HUES48 (cell line): ENCODE data around the gene CBR4.
"Not testable (repeated sequence)": the region's sequence is repeated elsewhere in the genome, so short reads cannot be mapped to it uniquely, and the experiment has no call there.

Experiments
- H3K27ac ChIP-seq: one replicate; pipeline ENCODE4 v1.7.0; 2013; ENCODE audit warnings: low read depth, low read length, inconsistent platforms
- H3K27me3 ChIP-seq: 2 replicates; pipeline ENCODE4 v1.6.1; 2013; ENCODE audit warnings: mild to moderate bottlenecking, low read length; ENCODE audit not compliant: control insufficient read depth, insufficient read depth
- H3K36me3 ChIP-seq: 2 replicates; pipeline ENCODE4 v1.6.1; 2013; ENCODE audit warnings: low read length; ENCODE audit not compliant: control insufficient read depth, insufficient read depth
- H3K4me1 ChIP-seq: 2 replicates; pipeline ENCODE4 v1.6.1; 2013; ENCODE audit warnings: mild to moderate bottlenecking, low read length; ENCODE audit not compliant: control insufficient read depth, insufficient read depth
- H3K4me3 ChIP-seq: 2 replicates; pipeline ENCODE4 v1.5.1; 2013; ENCODE audit warnings: mild to moderate bottlenecking, low read depth, low read length
- H3K9ac ChIP-seq: 2 replicates; pipeline ENCODE4 v1.6.1; 2013; ENCODE audit warnings: mild to moderate bottlenecking, low read depth, low read length, moderate library complexity
- H3K9me3 ChIP-seq: 2 replicates; pipeline ENCODE4 v1.6.1; 2013; ENCODE audit warnings: low read length; ENCODE audit not compliant: control insufficient read depth, insufficient read depth

CBR4 gene

DNA sequence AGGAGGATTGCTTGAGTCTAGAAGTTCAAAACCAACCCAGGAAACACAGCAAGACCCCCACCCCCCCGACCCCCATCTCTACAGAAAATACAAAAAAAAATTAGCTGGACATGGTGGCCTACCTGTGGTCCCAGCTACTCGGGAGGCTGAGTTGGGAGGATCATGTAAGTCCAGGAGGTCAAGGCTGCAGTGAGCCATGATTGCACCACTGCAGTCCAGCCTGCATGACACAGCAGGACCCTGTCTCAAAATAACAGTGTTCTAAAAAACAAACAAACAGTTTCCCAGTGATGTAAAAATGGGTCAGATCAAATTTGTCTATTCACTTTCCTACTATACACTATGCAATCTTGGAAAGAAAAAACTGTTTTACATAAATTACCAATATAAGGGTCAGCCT is 2.0 kb upstream of the CBR4 start:
- H3K4me1 ChIP-seq, result peaks cover 21% of the 10 kb centered on the region
- no peaks in the 10 kb centered on the region for H3K9me3 ChIP-seq
- no peak overlapping the region for H3K4me3 ChIP-seq
- no peak overlapping the region for H3K9ac ChIP-seq
- no peaks in the 10 kb centered on the region for H3K27me3 ChIP-seq
- H3K36me3 ChIP-seq, result no peaks in the 10 kb centered on the region
- no peak overlapping the region for H3K27ac ChIP-seq

DNA sequence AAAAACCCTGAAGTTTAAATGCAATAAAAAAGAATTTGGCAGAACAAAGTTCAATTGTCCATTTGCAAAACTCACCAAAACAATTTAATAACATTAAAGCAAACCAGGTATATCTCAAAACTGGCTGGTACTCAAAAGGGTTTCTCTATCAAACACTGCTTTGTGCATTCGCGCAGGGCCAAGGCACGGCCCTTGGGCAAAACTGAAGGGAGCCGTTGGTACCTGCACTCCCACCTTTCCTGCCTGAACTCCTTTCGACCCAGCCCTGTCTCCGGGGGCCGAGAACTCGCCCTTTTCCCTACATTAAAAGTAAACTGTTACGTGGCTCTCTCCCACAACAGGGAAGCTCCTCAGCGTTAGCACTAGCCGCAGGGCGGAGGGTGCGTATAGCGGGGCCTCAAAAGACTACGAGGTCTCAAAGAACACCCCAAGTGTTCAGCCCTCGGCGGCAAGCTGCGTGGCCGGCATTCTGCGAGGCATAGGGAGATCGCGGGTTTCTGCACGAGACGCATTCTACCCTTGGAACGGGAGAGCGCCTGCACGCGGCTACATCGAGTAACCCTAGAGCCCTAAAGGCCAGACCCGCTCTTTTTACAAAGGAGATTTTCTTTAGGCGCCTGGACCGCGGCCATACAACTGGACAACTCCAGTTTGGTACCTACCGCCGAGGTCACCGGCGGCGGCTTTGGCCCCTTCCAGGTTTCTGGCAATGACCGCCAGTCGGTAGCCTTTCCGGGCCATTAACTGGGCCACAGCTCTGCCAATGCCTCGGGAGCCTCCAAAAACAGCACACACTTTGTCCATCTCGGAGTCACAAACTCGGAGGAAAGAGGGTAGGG is 550 bp downstream of the CBR4 start:
- H3K27me3 ChIP-seq, result no peaks in the 10 kb centered on the region
- peak overlapping the region; percentile 94 for H3K4me3 ChIP-seq
- peak overlapping the region; percentile 93 for H3K9ac ChIP-seq
- H3K36me3 ChIP-seq, result peaks cover 23% of the 10 kb centered on the region
- H3K9me3 ChIP-seq, result no peaks in the 10 kb centered on the region
- peak overlapping the region; percentile 94 for H3K27ac ChIP-seq
- peaks cover 17% of the 10 kb centered on the region for H3K4me1 ChIP-seq

DNA sequence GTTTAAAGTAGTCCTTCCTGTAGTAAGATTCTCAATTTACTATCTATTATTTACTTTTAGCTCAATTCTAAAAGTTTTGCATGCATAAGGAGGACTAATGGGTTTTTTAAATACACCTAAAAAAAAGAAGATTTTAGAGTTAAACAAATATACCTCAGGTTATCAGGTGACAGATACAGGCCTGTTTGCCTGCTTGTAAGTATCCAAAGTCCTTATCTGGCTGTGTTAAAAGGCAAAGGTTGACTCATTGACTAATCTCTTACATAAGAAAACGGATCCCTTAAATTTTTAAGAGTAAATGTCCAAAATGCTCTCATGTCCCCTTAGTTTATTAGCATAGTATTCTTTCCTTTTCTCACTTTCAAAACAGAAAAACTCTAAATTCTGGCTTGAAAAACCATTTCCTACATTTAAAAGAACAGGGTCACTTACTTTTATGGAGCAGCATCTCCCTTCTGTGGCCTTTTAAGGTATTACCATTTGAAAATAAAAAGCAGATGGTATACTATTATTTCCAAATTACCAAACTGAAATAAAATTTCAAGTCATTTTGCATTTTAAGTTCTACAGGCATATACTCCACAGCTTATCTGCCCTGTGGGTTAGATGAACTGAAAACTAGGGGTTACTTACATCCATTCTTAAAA is 4.5 kb downstream of the CBR4 start:
- H3K36me3 ChIP-seq, result peaks cover 59% of the 10 kb centered on the region
- H3K4me1 ChIP-seq, result peaks cover 17% of the 10 kb centered on the region
- H3K27me3 ChIP-seq, result no peaks in the 10 kb centered on the region
- no peaks in the 10 kb centered on the region for H3K9me3 ChIP-seq
- no peak overlapping the region for H3K4me3 ChIP-seq
- H3K9ac ChIP-seq, result no peak overlapping the region
- no peak overlapping the region for H3K27ac ChIP-seq

DNA sequence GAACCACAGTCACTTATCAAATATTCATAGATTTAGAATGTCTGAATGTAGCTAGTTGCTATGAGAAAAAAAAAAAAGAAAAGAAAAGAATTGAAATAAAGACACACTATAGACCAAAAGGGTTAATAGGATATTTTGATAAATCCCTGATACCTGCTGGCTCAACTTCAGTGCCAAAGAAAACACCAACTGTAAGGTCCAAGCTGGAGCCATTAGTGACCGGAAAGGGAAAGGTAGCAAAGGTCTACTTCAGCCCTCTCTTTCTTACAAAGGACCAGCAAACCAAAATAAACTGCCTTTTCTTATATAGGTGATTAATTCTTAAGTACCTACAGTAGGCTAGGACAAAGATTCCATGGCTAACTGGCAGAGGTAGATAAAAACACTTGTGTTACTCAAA is 9.7 kb downstream of the CBR4 start:
- Histone ChIP-seq H3K9ac (no peak overlapping the region), H3K27me3 (no peaks in the 10 kb centered on the region), H3K27ac (no peak overlapping the region), H3K4me1 (no peaks in the 10 kb centered on the region), H3K9me3 (no peaks in the 10 kb centered on the region), H3K4me3 (no peak overlapping the region), H3K36me3 (peaks cover 94% of the 10 kb centered on the region)

DNA sequence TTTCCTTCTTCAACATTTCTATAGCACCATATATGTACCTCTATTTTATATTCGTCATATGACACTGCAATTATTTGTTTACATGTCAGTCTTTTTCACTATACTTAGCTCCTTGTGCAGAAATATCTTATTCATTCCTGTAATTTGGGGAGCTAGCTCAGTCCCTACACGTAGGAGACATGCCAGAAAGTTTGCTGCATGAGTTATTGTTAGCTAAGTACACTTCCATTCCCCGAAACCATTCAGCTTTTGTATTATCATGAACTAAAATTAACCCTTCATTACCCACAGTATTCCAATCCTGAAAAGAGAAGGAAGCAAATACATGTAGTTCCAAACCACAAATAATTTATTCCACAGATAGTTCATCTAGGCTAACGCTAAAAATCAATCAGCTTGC is 10.2 kb downstream of the CBR4 start:
- H3K27ac ChIP-seq, result no peak overlapping the region
- peaks cover 94% of the 10 kb centered on the region for H3K36me3 ChIP-seq
- no peak overlapping the region for H3K9ac ChIP-seq
- no peak overlapping the region for H3K4me3 ChIP-seq
- no peaks in the 10 kb centered on the region for H3K9me3 ChIP-seq
- no peaks in the 10 kb centered on the region for H3K27me3 ChIP-seq
- H3K4me1 ChIP-seq, result no peaks in the 10 kb centered on the region

DNA sequence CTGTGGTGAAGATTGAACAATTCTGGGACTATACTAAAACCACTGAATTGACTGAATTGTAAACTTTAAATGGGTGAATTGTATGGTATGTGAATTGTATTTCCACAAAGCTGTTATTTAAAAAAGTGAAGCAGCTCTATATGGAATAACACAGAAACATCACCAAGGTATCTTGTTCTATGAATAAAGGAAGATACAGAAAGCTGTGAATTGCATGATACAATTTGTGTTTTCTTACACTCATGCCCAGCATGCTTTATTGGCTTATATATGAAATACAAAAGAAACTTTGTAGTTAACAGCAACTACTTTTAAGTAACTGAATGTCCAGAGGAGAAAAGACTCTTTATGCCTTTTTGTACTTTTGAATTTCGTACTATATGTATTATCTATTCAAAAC is 11.5 kb downstream of the CBR4 start:
- Histone ChIP-seq H3K36me3 (peaks cover 86% of the 10 kb centered on the region), H3K27ac (no peak overlapping the region), H3K9ac (no peak overlapping the region)

DNA sequence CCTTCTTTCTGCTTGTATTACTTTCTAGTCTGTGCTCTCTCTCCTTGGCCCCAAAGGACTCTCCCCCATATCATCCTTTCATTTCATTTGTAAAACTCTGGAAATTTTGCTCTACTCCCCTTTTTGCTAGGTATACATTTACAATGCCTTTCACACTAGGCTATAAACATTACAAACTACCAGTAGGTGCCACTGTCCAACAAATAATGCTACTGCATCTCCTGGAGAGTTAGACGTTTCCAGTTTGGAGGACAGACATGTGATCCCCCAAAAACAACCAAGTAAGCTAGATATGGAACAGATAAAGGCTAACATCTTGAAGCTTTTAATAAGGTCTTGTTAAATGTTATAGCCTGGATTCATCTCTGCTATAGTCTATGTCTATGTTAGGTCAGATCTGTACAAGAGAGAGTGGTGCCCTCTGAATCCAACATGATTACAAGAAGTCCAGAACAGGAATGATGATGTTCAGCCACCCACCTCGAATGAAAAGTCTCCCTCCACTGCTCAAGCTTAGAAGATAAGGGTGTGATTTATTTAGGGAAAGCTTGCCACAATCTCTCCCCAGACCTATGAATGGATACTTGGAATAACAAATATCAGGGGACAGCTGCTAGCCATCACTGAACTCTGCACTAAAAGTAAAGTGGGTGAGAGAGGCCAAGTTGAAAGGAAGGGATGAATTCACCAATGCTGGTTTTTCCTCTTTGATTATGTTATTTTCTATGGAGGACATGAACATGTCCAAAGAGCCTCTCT is 14.3 kb downstream of the CBR4 start:
- Histone ChIP-seq H3K9ac (no peak overlapping the region), H3K27me3 (no peaks in the 10 kb centered on the region), H3K36me3 (peaks cover 78% of the 10 kb centered on the region), H3K4me3 (no peak overlapping the region), H3K4me1 (no peaks in the 10 kb centered on the region), H3K27ac (no peak overlapping the region), H3K9me3 (no peaks in the 10 kb centered on the region)

More for the DNA sequence above, 11.5 kb downstream of the CBR4 start:
- H3K4me1 ChIP-seq, result no peaks in the 10 kb centered on the region
- H3K4me3 ChIP-seq, result no peak overlapping the region
- H3K27me3 ChIP-seq, result no peaks in the 10 kb centered on the region
- no peaks in the 10 kb centered on the region for H3K9me3 ChIP-seq

- Histone ChIP-seq H3K4me3 (no peak overlapping the region), H3K27me3 (no peaks in the 10 kb centered on the region), H3K27ac (no peak overlapping the region), H3K4me1 (no peaks in the 10 kb centered on the region), H3K9ac (no peak overlapping the region), H3K36me3 (peaks cover 77% of the 10 kb centered on the region), H3K9me3 (no peaks in the 10 kb centered on the region)
Measured at GRCh38 chr4:168994958-168995357, 15.1 kb downstream of the CBR4 start.

DNA sequence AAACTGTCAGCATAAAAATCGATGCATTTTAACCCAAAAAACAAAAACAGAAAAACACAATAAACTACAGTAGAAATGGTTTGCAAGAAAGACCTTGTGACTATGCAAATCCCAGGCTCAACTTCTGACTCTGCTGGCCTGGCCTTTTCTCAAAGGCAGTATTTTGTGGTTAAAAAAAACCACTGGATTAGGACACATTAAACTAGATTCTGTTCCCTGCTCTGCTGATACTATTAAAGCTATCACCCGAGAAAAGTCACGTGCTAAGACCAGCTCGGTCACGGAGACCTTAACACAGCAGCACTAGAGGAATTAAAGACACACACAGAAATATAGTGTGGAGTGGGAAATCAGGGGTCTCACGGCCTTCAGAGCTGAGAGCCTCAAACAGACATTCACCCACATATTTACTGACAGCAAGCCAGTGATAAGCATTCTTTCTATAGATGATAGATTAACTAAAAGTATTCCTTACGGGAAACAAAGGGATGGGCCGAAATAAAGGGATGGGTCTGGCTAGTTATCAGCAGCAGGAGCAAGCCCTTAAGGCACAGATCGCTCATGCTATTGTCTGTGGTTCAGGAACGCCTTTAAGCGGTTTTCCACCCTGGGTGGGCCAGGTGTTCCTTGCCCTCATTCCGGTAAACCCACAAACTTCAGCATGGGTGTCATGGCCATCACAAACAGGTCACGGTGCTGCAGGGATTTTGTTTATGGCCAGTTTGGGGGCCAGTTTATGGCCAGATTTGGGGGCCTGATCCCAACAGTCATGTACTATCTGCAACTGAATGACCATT is 16.1 kb downstream of the CBR4 start:
- no peaks in the 10 kb centered on the region for H3K9me3 ChIP-seq
- no peaks in the 10 kb centered on the region for H3K27me3 ChIP-seq
- H3K36me3 ChIP-seq, result peaks cover 77% of the 10 kb centered on the region
- no peak overlapping the region for H3K27ac ChIP-seq
- H3K9ac ChIP-seq, result no peak overlapping the region
- H3K4me1 ChIP-seq, result no peaks in the 10 kb centered on the region
- H3K4me3 ChIP-seq, result no peak overlapping the region

- H3K9ac ChIP-seq, H3K4me3 ChIP-seq, H3K27ac ChIP-seq, H3K27me3 ChIP-seq, H3K9me3 ChIP-seq, H3K4me1 ChIP-seq: not testable (repeated sequence)
- peaks cover 76% of the 10 kb centered on the region for H3K36me3 ChIP-seq
Measured at GRCh38 chr4:168992952-168993482, 17.0 kb downstream of the CBR4 start.
